SK-N-SH treated with all-trans-retinoic acid at 6 μM for 48 hours (cell line): ENCODE results near the gene ARFIP1.
"Not testable (repeated sequence)": the region's sequence is repeated elsewhere in the genome, so short reads cannot be mapped to it uniquely, and the experiment has no call there.

Experiments
- ATAC-seq: fragments of 200-7000 bp; cut with Tn5 transposase; 3 replicates; pipeline ENCODE4 v1.9.1; 2020; ENCODE audit warnings: mild to moderate bottlenecking, moderate library complexity
- ARNTL ChIP-seq: fragments of 450-650 bp; formaldehyde crosslinking; IDR thresholded peaks from 2 replicates; pipeline ENCODE4 v1.5.0; 2020; ENCODE audit warnings: low read depth, mild to moderate bottlenecking, moderate library complexity, borderline replicate concordance
- BACH2 ChIP-seq: fragments of 250-450 bp; sonication (Bioruptor Pico); IDR thresholded peaks from 2 replicates; pipeline ENCODE4 v1.9.0; 2021; ENCODE audit warnings: mild to moderate bottlenecking, borderline replicate concordance
- CREB5 ChIP-seq: fragments of 250-450 bp; sonication (Bioruptor Pico); IDR thresholded peaks from 2 replicates; pipeline ENCODE4 v1.5.1; 2020; ENCODE audit warnings: low read depth, mild to moderate bottlenecking, moderate library complexity
- CSDC2 ChIP-seq: fragments of 250-450 bp; sonication (Bioruptor Pico); IDR thresholded peaks from 2 replicates; pipeline ENCODE4 v1.5.0; 2020; ENCODE audit warnings: mild to moderate bottlenecking, moderate library complexity
- GLIS3 ChIP-seq: fragments of 250-450 bp; sonication (Bioruptor Pico); IDR thresholded peaks from 2 replicates; pipeline ENCODE4 v1.5.0; 2020; ENCODE audit warnings: mild to moderate bottlenecking, moderate library complexity
- OSR1 ChIP-seq: fragments of 250-450 bp; sonication (Bioruptor Pico); IDR thresholded peaks from 2 replicates; pipeline ENCODE4 v1.8.0; 2022; ENCODE audit warnings: moderate library complexity, mild to moderate bottlenecking, inconsistent platforms
- RARB ChIP-seq: fragments of 250-450 bp; sonication (Bioruptor Pico); IDR thresholded peaks from 2 replicates; pipeline ENCODE4 v1.8.0; 2021; ENCODE audit warnings: mild to moderate bottlenecking, moderate library complexity
- SNAI2 ChIP-seq: fragments of 250-450 bp; sonication (Bioruptor Pico); IDR thresholded peaks from 2 replicates; pipeline ENCODE4 v1.5.0; 2020; ENCODE audit warnings: mild to moderate bottlenecking, moderate library complexity
- TCF4 ChIP-seq: fragments of 250-450 bp; sonication (Bioruptor Pico); IDR thresholded peaks from 2 replicates; pipeline ENCODE4 v1.8.0; 2021; ENCODE audit warnings: mild to moderate bottlenecking, moderate library complexity, borderline replicate concordance
- TOX ChIP-seq: fragments of 250-450 bp; sonication (Bioruptor Pico); IDR thresholded peaks from 2 replicates; pipeline ENCODE4 v1.8.0; 2021; ENCODE audit warnings: mild to moderate bottlenecking, moderate library complexity, borderline replicate concordance
- ZC3H10 ChIP-seq: fragments of 250-450 bp; sonication (Bioruptor Pico); IDR thresholded peaks from 2 replicates; pipeline ENCODE4 v1.5.1; 2021; ENCODE audit warnings: mild to moderate bottlenecking, moderate library complexity
- ZFP30 ChIP-seq: fragments of 450-650 bp; formaldehyde crosslinking; IDR thresholded peaks from 2 replicates; pipeline ENCODE4 v1.5.0; 2022; ENCODE audit warnings: mild to moderate bottlenecking, moderate library complexity
- ZNF565 ChIP-seq: fragments of 450-650 bp; formaldehyde crosslinking; conservative IDR thresholded peaks from 2 replicates; pipeline ENCODE4 v1.5.0; 2020; ENCODE audit warnings: low read depth, mild to moderate bottlenecking, moderate library complexity
- ZNF70 ChIP-seq: fragments of 450-650 bp; formaldehyde crosslinking; IDR thresholded peaks from 2 replicates; pipeline ENCODE4 v1.5.0; 2020; ENCODE audit warnings: mild to moderate bottlenecking, moderate library complexity
- ZNF8 ChIP-seq: fragments of 450-650 bp; formaldehyde crosslinking; IDR thresholded peaks from 2 replicates; pipeline ENCODE4 v1.5.0; 2020; ENCODE audit warnings: mild to moderate bottlenecking, moderate library complexity
- TF ChIP-seq, protein P1 (sequence below): fragments of 250-450 bp; sonication (Bioruptor Pico); IDR thresholded peaks from 2 replicates; pipeline ENCODE4 v1.8.0; 2020; ENCODE audit warnings: mild to moderate bottlenecking, moderate library complexity, borderline replicate concordance
- TF ChIP-seq, protein P2 (sequence below): fragments of 250-450 bp; sonication (Bioruptor Pico); IDR thresholded peaks from 2 replicates; pipeline ENCODE4 v1.5.1; 2021; ENCODE audit warnings: mild to moderate bottlenecking, moderate library complexity
- TF ChIP-seq, protein P3 (sequence below): fragments of 250-450 bp; sonication (Bioruptor Pico); IDR thresholded peaks from 2 replicates; pipeline ENCODE4 v1.8.0; 2021; ENCODE audit warnings: low read depth, mild to moderate bottlenecking, moderate library complexity, borderline replicate concordance

The ARFIP1 gene

GRCh38 chr4:152831416-152831815 is 51.7 kb downstream of the ARFIP1 start:
- TF ChIP-seq TCF4 (CRISPR knock-in tag) = no peak
- no peak for TF ChIP-seq BACH2
- no peak for TF ChIP-seq ARNTL (CRISPR knock-in tag)
- TF ChIP-seq OSR1 (CRISPR knock-in tag) = no peak
- ATAC-seq = no peak

- TF ChIP-seq, protein P1, sequence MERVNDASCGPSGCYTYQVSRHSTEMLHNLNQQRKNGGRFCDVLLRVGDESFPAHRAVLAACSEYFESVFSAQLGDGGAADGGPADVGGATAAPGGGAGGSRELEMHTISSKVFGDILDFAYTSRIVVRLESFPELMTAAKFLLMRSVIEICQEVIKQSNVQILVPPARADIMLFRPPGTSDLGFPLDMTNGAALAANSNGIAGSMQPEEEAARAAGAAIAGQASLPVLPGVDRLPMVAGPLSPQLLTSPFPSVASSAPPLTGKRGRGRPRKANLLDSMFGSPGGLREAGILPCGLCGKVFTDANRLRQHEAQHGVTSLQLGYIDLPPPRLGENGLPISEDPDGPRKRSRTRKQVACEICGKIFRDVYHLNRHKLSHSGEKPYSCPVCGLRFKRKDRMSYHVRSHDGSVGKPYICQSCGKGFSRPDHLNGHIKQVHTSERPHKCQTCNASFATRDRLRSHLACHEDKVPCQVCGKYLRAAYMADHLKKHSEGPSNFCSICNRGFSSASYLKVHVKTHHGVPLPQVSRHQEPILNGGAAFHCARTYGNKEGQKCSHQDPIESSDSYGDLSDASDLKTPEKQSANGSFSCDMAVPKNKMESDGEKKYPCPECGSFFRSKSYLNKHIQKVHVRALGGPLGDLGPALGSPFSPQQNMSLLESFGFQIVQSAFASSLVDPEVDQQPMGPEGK = no peak
- TF ChIP-seq, protein P2, sequence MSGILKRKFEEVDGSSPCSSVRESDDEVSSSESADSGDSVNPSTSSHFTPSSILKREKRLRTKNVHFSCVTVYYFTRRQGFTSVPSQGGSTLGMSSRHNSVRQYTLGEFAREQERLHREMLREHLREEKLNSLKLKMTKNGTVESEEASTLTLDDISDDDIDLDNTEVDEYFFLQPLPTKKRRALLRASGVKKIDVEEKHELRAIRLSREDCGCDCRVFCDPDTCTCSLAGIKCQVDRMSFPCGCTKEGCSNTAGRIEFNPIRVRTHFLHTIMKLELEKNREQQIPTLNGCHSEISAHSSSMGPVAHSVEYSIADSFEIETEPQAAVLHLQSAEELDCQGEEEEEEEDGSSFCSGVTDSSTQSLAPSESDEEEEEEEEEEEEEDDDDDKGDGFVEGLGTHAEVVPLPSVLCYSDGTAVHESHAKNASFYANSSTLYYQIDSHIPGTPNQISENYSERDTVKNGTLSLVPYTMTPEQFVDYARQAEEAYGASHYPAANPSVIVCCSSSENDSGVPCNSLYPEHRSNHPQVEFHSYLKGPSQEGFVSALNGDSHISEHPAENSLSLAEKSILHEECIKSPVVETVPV (CRISPR knock-in tag) = no peak
- TF ChIP-seq SNAI2 (CRISPR knock-in tag) (no peak), ZNF70 (no peak), RARB (CRISPR knock-in tag) (no peak)
- no peak for ATAC-seq
Measured at GRCh38 chr4:152836936-152837335, 57.2 kb downstream of the ARFIP1 start.

GRCh38 chr4:152839729-152840128 is 60.0 kb downstream of the ARFIP1 start:
- not testable (repeated sequence) for ATAC-seq

DNA sequence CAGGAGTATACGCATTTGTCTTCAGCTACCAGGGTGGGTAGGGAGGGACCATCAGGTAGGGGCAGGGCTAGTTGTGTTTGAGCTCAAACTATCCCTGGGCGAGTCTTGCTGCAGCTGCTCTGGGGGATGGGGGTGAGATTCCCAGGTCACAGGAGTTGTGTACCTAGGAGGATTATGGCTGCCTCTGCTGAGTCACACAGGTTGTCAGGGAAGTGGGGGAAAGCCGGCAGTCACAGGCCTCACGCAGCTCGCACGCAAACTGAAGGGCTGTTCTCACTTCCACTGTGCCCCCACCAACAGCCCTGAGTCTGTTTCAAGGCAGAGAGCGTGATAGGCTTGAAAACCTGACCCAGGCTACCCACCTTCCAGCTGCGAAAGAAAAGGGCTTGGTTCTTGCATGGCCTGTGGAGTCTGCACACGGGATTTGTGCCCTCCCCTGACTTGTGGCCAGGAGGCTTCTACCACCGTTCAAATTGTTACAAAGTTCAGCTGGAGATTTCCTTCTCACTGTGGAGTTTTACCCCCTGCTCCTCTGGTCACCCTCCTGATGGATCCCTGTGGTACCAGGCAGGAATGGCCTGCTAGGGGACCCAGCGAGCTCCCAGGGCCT is 63.8 kb downstream of the ARFIP1 start:
- ATAC-seq = no peak
- TF ChIP-seq ZNF8 (CRISPR knock-in tag) = no peak
- no peak for TF ChIP-seq CREB5 (CRISPR knock-in tag)

- ATAC-seq = no peak
- TF ChIP-seq TCF4 (CRISPR knock-in tag) (no peak), ZNF8 (CRISPR knock-in tag) (no peak), CSDC2 (CRISPR knock-in tag) (no peak), OSR1 (CRISPR knock-in tag) (no peak), BACH2 (no peak), RARB (CRISPR knock-in tag) (no peak)
- TF ChIP-seq, protein P3, sequence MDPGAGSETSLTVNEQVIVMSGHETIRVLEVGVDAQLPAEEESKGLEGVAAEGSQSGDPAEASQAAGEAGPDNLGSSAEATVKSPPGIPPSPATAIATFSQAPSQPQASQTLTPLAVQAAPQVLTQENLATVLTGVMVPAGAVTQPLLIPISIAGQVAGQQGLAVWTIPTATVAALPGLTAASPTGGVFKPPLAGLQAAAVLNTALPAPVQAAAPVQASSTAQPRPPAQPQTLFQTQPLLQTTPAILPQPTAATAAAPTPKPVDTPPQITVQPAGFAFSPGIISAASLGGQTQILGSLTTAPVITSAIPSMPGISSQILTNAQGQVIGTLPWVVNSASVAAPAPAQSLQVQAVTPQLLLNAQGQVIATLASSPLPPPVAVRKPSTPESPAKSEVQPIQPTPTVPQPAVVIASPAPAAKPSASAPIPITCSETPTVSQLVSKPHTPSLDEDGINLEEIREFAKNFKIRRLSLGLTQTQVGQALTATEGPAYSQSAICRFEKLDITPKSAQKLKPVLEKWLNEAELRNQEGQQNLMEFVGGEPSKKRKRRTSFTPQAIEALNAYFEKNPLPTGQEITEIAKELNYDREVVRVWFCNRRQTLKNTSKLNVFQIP (CRISPR knock-in tag) = no peak
- TF ChIP-seq, protein P2 (CRISPR knock-in tag) = no peak
Measured at GRCh38 chr4:152847376-152847775, 67.6 kb downstream of the ARFIP1 start.

- no peak for ATAC-seq
- TF ChIP-seq OSR1 (CRISPR knock-in tag) = no peak
- TF ChIP-seq ZFP30 (CRISPR knock-in tag) = no peak
- no peak for TF ChIP-seq GLIS3 (CRISPR knock-in tag)
- no peak for TF ChIP-seq TOX (CRISPR knock-in tag)
- no peak for TF ChIP-seq ZC3H10 (CRISPR knock-in tag)
- TF ChIP-seq, protein P3 (CRISPR knock-in tag) = no peak
- no peak for TF ChIP-seq CREB5 (CRISPR knock-in tag)
- TF ChIP-seq CSDC2 (CRISPR knock-in tag) = no peak
- TF ChIP-seq BACH2 = no peak
- TF ChIP-seq ZNF565 (CRISPR knock-in tag) = no peak
- TF ChIP-seq, protein P1 = no peak
- TF ChIP-seq TCF4 (CRISPR knock-in tag) = no peak
- no peak for TF ChIP-seq ZNF70
- TF ChIP-seq RARB (CRISPR knock-in tag) = no peak
Measured at GRCh38 chr4:152848508-152848907, 68.8 kb downstream of the ARFIP1 start.
